Measurements from ENCODE around the gene LPP.

Gene LPP

DNA sequence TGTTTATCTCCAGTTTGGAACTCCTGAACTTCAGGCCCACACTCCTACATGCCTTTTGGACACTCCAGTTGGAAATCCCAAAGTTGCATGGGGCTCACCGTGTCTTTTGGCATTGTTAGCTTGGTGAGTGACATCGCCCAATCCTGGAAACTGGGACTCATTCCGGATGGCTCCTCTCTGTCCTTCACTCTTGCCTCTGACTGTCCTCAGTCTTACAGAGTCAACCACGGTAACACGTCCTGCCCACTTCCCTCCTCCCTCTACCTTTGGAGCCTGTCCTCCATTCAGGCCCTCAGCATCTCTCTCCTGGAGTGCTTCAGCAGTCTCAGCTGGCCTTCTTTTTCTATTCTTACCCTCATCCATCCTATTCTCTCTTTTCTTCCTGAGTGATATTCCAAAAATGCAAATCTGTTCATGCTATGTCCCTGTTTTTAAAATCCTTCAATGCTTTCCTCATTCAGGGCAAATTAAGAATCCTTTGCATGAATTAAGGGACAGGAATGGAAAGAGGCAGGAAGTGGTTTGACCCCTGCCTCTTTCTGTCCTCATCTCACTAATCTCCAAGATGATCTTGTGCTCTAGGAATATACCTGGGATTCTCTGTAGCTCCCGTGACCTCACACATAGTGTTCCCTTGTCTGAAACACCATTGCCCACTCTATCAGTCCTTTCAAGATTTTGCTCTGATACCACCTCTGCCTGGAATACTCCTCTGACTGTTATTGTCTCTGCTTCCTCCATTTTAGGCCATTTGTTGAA, 42.5 kb downstream of the LPP start:
- in situ Hi-C loops (cut with MboI; ENCODE audit: low sequenced_read_pairs), result no loop called here

DNA sequence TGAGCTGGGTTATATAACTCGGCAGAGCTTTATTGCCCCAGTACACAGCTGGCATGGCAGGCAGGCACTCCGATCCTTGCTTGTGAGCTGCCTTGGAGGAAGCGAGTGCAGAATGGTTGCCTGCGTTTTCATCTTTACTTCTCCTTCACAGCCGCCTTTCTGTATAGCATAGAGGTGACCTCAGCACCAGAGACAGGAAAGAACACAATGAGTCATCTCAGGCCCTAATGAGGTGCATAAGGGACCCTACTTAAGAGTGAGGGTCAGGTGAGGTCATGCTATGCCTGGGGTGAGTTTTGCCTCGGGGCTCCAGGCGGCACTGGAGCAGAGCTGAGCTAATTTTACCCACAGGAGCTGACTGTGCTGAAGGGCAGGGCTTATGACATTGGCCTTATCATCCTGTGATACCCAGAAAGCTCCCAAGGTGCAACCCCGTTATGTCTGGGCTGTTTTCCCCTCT, 43.5 kb downstream of the LPP start:
- in situ Hi-C loops (cut with MboI; ENCODE audit: low sequenced_read_pairs), result no loop called here

DNA sequence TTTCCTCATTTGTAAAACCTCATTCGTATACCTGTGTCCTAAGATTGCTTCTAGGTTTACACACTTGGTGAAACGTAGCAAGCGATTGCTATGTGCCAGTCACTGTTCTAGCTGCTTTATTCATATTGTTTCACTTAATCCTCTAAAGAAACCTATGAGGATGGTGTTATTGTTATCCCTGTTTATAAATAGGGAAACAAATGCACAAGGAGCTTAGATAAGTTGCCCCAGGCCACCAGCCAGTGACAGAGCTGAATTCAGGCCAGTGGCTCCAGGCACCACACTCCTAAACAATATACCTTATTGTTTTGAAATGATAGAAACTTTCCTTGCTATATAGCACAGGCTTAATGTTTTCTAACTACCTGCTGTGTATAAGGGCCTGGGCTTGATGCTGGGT, 44.0 kb downstream of the LPP start:
- in situ Hi-C loops (cut with MboI; ENCODE audit: low sequenced_read_pairs), result no loop called here

DNA sequence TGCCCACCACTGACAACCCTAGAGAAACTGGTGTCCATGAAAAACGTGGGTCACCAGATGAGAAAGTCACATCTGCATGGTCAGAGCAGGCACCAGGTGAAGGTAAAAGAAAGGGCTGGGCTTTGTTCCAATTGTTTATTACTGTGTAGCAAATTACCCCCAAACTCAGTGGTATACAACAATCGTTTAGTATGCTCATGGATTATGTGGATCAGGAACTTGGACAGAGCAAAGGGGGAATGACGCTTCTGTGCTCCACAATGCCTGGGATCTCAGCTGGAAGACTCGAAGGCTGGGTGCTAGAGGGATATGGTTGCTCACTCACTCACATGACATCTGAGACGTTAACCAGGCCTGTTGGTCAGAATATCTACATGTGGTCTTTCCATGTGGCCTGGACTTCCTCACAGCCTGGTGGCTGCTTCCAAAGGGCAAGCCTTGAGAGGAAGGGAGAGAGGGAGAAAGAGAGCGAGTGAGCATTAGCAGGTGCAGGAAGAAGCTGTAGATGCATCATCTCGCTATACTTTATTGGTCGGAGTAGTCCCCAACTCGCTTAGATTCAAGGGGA, 44.9 kb downstream of the LPP start:
- in situ Hi-C loops (cut with MboI; ENCODE audit: low sequenced_read_pairs), result no loop called here

DNA sequence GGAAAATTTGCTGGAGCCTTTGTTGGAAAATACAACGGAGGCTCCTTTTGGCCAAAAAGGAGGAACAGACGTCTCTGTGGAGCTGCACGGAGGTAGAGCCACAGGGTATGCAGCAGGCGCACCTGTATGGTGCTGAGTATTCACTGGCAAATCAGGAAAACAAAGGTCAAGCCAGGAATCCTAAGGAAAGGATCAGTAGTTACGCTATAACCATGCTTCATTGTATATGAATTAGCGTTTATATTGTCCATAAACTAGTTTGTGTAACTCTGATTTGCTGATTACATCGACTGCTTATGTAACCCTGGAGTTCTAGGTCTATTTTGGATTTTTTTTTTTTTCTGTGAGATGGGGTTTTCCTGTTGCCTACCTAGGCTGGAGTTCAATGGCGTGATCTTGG, 45.4 kb downstream of the LPP start:
- in situ Hi-C loops (cut with MboI; ENCODE audit: low sequenced_read_pairs), result no loop called here

DNA sequence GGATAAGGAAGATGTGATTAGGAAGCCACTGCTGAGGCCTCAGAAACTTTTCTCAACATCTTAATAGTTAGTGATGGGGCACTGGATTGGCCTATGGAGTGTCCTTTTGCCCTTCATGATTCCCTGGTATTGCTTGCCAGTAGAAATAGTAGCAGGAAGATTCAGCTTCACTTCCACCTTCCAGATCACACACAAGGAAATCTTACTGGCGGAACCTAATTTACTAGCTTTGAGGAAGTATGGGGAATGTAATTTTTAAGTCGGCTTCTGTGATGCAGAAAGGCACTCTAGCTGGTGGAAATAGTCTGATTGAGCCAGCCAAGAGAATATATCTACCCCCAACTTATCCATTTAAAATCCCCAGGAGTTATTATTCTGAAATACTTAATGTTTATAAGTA, 46.5 kb downstream of the LPP start:
- in situ Hi-C loops (cut with MboI; ENCODE audit: low sequenced_read_pairs), result no loop called here

DNA sequence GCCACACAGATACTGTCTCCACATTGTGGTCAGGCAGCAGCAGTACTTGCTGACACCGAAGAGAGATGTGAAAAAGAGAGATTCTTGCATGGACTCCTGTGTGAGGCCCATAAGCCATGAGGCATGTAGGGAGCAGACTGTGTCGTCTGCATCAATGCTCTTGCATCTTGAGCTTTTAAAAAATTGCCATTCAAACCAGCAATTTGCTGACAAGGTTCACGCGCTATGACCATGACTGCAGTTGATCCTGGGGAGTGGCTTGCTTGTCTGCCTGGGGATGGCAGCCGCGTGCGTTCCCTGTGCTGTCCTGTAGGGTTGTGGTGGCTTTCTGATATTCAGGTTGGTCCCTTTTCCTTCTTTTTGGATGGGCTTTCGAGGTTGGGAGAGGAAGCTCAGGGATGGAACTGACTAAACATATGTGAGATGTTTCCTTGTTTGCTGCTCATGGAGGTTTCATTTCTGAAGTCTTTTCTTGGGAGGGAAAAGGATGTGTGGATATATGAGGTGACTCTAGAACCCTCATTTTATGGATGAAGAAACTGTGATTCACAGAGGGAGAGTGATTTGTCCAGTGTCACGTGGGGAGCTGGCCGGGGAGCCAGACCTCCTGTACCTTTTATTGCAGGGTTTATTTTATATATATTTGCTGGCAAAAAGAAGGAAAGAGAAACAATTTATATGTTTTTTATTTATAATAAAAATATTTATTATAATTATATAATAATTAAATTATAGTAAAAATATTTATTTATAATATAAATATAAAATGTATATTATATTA, 48.6 kb downstream of the LPP start:
- in situ Hi-C loops (cut with MboI; ENCODE audit: low sequenced_read_pairs), result no loop called here

DNA sequence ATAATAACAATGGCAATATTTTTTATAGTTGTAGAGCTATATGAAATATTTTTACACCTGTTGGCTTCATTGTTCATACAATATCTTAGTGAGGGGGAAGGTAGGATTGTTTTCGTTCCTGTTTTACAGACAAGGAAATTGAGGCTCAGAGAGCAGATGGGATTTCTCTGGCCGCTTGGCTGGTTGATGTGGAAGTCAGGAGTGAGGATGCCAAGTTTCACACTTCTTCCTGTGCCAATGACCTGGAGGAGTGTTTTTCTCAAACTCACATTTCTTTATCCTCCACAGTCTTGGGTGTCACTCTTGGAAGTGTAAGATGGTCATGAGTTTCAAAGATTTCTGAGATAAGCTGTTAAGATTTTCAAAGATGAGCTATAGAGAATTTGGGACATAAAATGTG, 50.6 kb downstream of the LPP start:
- in situ Hi-C loops (cut with MboI; ENCODE audit: low sequenced_read_pairs), result no loop called here

DNA sequence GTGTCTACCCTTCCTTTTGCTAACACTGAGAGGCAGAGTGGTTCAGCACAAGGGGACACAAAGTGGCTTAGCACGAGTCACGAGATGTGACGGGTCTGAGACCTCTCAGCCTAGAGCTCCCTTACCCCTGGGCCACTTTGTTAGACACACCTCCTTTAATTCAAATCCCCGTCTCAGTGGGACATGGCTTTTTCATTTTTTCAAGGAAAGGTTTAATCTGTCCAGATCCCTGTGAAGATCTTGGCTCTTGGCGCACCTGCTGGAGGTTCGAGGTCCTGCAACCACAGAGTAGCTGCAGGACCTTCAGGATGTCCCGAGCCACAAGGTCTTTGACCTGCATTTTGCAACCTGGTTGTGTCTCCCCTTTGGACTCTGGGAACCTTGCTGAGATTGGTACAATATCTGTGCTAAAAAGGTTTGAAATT, 52.0 kb downstream of the LPP start:
- in situ Hi-C loops (cut with MboI; ENCODE audit: low sequenced_read_pairs), result no loop called here

DNA sequence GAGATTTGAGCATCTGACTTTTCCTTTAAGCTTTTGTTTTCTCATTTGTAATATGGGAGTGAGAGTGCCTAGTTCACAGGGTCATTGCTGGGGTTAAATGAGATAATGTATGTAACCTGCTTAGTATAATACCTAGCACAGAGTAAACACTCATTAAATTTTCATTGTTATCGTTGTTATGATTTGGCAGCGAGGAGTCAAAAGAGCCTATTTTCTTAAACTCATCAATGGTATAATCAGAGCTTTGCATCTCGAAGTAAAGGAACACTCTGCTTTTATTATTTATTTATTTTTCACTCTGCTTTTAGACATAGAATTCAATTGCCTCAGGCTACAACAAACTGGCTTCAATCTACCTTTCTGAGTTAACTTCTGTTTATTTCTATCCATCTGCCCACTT, 52.8 kb downstream of the LPP start:
- in situ Hi-C loops (cut with MboI; ENCODE audit: low sequenced_read_pairs), result no loop called here

DNA sequence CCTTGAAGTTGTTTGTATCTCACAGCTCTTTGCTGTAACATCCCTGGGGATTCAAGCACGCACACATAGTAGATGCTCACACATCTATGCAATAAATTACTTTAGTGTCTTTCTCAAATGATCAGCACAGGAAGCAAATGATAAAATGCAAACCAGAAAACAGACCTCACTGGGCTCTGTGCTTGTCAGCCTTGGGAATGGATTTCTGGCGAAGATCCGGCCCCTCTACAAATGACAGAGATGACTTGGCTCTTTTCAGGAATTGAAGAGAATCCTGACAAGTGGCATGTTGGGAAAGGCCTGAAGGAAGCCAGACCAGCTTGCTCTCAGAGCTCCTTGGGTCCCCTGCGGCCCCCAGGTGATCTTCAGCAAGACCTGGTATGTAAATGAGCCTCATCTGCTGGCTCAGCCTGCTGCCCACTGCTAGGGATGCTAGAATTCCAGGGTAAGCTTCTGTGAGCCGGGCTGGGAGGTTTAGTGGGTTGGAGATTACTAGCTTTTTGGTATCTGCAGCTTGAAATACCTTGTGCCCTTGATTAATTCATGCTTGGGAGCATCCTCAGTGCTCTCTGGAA, 54.1 kb downstream of the LPP start:
- in situ Hi-C loops (cut with MboI; ENCODE audit: low sequenced_read_pairs), result no loop called here

DNA sequence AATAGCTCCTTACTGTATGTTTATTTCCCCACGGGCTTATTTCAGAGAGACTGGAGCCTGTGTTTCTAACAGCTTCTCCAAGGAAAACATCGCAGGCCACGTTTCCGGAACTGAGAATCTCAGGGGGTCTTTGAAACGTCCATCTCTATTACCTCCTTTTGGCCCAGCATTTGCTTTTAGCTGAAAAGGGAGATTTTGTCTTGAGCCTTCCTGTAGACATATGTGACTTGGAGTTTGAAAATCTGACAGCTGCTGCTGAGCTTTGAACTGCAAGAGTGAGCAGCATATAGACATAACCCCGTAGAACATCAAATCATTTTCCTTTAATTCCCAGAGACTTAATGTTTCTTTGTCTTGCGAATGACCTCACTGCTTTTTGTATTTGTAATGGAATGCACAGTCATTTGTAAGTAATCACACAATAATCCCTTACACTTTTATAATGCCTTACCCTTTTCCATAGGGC, 54.6 kb downstream of the LPP start:
- in situ Hi-C loops (cut with MboI; ENCODE audit: low sequenced_read_pairs), result no loop called here

DNA sequence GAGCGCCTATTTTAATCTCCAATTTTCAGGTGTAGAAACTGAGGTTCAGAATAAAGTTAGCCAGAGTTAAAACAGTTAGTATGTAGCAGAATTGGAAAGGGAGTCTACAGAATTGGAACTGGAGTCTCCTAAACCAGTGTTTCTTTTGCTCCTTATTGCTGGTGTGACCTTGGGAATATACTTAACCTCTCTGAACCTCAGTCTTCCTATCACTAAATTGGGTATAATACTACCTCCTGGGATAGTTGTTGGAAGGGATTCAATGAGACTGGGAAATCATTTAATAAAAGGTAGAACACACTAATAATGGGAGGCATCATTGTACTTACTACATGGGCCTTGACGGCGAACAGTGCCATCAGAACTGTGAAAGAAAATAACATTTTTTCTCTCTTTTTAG, 55.1 kb downstream of the LPP start:
- in situ Hi-C loops (cut with MboI; ENCODE audit: low sequenced_read_pairs), result no loop called here

DNA sequence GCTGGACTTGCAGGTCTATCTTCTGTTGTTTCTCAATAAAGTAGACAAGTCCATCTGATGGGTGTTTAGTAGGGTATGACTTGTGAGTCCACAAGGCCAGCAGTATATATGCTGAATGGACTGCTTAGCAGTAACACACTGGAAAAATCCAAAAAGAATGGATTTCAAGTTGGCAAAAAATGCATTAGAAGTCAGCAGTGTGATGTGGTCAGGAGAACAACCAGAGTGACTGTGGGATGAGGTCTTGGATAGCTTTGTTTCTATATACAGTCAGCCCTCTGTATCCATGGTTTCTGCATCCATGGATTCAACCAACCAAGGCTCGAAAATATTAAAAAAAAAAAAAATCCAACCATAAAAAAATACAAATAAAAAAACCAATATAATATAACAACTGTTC, 55.8 kb downstream of the LPP start:
- in situ Hi-C loops (cut with MboI; ENCODE audit: low sequenced_read_pairs), result no loop called here

DNA sequence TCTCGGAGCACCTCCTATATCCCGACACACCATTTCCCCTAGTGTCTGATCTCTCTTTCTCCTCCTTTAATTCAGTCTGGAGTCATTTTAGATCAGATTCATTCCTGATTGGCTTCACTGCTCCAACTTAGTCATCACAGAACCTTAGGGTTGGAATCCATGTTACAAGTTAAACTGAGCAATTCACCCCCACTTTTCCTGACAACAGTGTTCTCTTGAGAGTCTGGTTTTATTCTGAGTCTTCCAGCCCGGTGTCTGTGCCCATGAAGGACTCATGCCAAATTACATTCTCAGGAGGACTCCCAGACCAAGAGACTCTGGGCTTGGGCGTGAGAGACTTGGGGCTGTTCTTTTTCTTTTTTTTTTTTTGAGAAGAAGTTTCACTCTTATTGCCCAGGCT, 57.5 kb downstream of the LPP start:
- in situ Hi-C loops (cut with MboI; ENCODE audit: low sequenced_read_pairs), result no loop called here

DNA sequence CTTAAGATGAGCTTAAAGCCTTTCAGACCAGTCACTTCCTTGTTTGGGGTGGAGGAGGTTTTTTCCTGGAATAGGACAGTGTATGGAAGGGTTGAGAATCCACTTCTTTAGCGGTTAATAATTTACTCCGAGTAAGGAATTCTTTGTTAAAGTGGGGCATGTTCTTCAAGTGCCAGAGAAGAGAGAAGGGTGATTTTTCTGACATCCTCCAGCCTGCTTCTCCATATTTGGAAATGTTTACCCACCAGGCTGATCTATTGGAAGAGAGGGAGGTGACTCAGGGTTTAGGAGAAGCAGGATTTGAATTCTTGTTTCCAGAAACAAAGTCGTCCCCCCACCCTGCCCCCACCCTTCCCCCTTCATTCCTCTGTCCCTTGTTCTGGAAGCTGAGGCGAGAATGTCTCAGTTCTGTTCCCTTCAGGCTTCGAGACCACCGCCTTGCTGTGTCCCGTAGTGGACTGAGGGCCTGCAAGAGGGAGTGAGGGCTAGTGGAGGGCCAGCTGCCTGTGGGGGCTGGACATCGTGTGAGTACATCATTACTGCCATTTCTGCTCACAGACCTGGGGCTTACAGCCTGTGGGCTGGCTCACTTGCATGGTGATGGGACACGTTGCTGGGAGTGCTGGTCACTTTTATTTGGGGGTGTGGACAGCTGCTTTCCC, 58.5 kb downstream of the LPP start:
- in situ Hi-C loops (cut with MboI; ENCODE audit: low sequenced_read_pairs), result no loop called here

DNA sequence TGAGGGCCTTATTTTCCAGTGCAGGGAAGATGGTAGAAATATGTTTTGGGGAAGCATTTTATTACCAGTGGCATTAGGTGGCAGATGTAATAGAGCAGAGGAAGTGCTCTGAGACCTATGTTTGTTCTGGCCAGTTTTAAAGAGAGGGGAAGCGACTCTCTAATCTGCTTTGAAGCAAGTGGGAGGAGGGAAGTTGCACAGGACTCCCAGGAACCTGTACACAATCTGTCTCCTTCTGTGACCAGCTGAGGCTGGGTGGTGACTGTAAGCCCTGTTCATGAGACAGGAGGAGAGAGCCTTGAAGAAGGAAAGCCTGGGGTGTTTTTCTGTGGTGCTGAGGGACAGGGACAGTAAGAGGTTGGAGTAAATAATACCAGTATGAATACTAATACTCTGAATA, 60.5 kb downstream of the LPP start:
- in situ Hi-C loops (cut with MboI; ENCODE audit: low sequenced_read_pairs), result no loop called here

DNA sequence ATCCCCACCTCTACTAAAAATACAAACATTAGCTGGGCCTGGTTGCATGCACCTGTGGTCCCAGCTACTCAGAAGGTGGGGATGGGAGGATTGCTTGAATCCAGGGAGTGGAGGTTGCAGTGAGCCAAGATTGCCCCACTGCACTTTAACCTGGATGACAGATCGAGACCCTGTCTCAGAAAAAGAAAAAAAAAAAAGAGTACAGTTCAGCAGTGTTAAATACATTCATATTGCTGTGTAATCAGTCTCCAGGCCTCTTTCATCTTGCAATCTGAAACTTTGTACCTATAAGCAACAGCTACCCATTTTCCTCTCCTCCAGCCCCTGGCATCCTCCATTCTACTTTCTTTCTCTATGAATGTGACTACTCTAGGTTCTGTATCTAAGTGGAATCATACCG, 61.2 kb downstream of the LPP start:
- in situ Hi-C loops (cut with MboI; ENCODE audit: low sequenced_read_pairs), result no loop called here

DNA sequence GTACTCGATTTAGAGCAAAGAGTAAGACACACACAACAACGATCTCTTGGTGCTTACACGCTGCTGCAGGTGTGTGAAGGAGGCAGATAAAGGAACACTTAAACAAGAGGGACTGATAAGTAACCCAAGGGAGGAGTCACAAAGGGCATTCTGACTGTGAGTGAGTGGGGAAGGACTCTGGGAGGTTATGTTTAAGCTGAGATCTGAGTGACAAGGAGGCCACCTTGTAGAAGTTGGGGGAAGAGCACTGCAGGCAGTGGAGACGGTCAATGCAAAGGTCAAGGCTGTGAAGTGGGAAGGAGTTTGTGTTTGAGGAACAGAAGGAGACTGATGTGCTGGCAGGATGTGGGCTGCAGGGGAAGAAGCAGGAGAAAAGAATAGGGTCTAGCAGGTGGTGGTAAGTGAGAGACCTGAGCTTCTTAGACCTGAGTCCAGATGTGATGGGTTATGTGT, 63.1 kb downstream of the LPP start:
- in situ Hi-C loops (cut with MboI; ENCODE audit: low sequenced_read_pairs), result no loop called here

DNA sequence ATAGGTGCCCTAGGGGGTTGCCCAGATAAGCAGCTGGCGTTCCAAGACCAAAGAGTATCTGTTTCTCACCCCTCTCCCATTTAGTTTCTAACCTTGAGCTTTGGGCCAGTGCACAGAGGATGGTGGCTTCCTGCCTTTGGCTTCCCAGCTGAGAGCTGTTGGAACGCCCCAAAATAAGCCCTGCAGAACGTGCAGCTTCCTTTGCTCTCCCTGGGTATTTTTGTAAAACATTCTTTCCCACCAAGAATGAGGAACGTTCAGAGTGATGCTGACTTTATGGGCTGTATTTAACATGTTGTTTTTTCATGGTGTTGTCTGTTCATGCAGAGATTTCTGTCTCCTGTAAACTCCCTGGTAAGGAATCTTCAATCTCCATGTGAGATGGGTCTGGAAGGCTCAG, 63.8 kb downstream of the LPP start:
- in situ Hi-C loops (cut with MboI; ENCODE audit: low sequenced_read_pairs), result no loop called here

DNA sequence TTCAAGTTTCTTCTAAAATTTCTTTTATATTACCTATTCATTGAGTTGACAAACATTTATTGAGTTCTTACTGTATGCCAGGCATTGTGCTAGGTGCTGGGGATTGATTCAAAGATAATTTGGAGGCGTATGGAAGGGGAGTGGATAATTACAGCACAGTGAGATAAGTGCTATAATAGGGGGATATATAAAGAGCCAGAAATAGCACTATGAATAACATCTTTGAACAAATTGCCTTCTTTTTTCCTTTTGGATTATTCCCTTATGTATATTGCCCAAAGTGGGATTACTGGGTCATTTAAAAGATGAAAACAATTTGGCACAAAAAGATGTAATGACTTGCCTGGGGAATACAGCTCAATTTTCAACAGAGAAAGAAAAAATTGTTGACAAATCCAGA, 64.6 kb downstream of the LPP start:
- in situ Hi-C loops (cut with MboI; ENCODE audit: low sequenced_read_pairs), result no loop called here

Data from HL-60/S4 (cell line).